Cardiac muscle cell (in vitro differentiated cells and primary cell): ENCODE results near the gene MCTP1. TPM values are rescaled to one million over a fixed set of nuclear protein-coding genes. Genes with fewer than 3 reads are reported as not detected.

Source experiments
- DNase-seq, 2 donors: peaks; one replicate each; pipeline versions ENCODE4 v3.0.0 to v3.0.0-alpha.2; 2010 to 2017; ENCODE audit warnings: low read depth in 1 of 2, low spot score in 1 of 2
- H3K27ac ChIP-seq: fragments of 200-600 bp; sonication (generic); 2 replicates; pipeline ENCODE4 v1.5.1; 2016
- H3K27me3 ChIP-seq: fragments of 200-600 bp; sonication (generic); 2 replicates; pipeline ENCODE4 v1.6.0; 2016; ENCODE audit warnings: control low read depth
- H3K36me3 ChIP-seq: fragments of 200-600 bp; sonication (generic); 2 replicates; pipeline ENCODE4 v1.5.1; 2016; ENCODE audit warnings: control low read depth
- H3K4me1 ChIP-seq: fragments of 200-600 bp; sonication (generic); 2 replicates; pipeline ENCODE4 v1.8.1; 2017; ENCODE audit warnings: low read depth, mild to moderate bottlenecking, mixed run types
- H3K4me3 ChIP-seq: fragments of 200-600 bp; sonication (generic); 2 replicates; pipeline ENCODE4 v1.5.1; 2016; ENCODE audit warnings: mild to moderate bottlenecking
- H3K9me3 ChIP-seq: fragments of 200-600 bp; sonication (generic); 2 replicates; pipeline ENCODE4 v1.5.1; 2017; ENCODE audit warnings: low read depth, mild to moderate bottlenecking, control low read depth
- polyA plus RNA-seq: library from polyadenylated mRNA; unstranded; fragments of >200 nt; fragmentation: Nextera tagmentation; extraction: Ambion mirVana; gene quantifications from 2 replicates; pipeline ENCODE4 v1.2.1, GENCODE V29; 2016
- total RNA-seq: library from RNA; depleted of rRNA; stranded (reverse); fragments of >200 nt; gene quantifications from 2 replicates; pipeline ENCODE4 v1.2.3, GENCODE V29; 2016
- TF ChIP-seq, protein P1 (sequence below): IDR thresholded peaks from 2 replicates; pipeline ENCODE4 v1.5.1; 2012; ENCODE audit warnings: low read depth, mild to moderate bottlenecking, low read length

MCTP1 gene
- total and polyA plus RNA-seq, 2 experiments from 2014 or later = 1.4 TPM; not detected in 1

DNA sequence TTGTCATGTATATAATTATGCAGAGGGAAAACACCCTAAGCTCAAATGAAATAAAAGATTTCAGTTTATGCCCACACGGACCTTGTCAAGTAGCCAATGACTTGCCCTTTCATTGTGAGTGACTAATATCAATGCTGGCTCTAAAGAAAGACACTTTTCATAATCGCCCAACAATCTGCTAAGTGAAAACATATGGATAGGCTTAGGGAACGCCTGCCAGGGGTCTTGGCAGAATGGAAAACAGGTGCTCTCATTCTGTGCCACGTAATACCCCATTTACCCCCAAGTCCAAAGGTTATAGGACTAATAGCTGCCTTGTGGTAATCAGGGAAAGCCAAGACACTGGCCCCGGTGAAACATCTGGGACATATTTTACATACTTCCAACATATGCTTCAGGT lies 508.7 kb downstream of the MCTP1 start:
- no peak overlapping the region for H3K4me3 ChIP-seq
- TF ChIP-seq, protein P1, sequence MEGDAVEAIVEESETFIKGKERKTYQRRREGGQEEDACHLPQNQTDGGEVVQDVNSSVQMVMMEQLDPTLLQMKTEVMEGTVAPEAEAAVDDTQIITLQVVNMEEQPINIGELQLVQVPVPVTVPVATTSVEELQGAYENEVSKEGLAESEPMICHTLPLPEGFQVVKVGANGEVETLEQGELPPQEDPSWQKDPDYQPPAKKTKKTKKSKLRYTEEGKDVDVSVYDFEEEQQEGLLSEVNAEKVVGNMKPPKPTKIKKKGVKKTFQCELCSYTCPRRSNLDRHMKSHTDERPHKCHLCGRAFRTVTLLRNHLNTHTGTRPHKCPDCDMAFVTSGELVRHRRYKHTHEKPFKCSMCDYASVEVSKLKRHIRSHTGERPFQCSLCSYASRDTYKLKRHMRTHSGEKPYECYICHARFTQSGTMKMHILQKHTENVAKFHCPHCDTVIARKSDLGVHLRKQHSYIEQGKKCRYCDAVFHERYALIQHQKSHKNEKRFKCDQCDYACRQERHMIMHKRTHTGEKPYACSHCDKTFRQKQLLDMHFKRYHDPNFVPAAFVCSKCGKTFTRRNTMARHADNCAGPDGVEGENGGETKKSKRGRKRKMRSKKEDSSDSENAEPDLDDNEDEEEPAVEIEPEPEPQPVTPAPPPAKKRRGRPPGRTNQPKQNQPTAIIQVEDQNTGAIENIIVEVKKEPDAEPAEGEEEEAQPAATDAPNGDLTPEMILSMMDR = no peak
- no peaks in the 10 kb centered on the region for H3K9me3 ChIP-seq
- no peak for DNase-seq
- no peaks in the 10 kb centered on the region for H3K36me3 ChIP-seq
- H3K27ac ChIP-seq = no peak overlapping the region
- H3K27me3 ChIP-seq = no peaks in the 10 kb centered on the region
- H3K4me1 ChIP-seq = no peaks in the 10 kb centered on the region

DNA sequence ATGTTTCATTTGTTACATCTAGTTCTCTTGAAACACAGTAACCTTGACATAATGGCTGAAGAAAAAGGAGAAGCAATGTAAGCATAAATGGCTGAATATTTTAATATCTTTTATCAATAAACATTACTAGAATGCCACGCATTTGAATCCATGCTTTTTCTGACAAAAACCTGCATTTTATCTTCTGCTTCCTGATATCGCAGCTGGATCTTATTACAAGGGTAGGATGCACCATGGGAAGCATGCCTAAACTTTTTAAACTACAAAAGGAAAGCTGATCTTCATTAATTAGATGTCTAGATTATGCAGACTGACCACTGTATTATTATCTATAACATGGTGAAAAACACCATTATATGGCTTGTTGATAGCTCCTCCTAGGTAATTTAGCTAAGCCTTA lies 509.8 kb downstream of the MCTP1 start:
- TF ChIP-seq, protein P1 = no peak
- no peaks in the 10 kb centered on the region for H3K4me1 ChIP-seq
- no peak overlapping the region for H3K4me3 ChIP-seq
- no peaks in the 10 kb centered on the region for H3K9me3 ChIP-seq
- H3K36me3 ChIP-seq = no peaks in the 10 kb centered on the region
- no peak for DNase-seq
- no peaks in the 10 kb centered on the region for H3K27me3 ChIP-seq
- H3K27ac ChIP-seq = no peak overlapping the region

DNA sequence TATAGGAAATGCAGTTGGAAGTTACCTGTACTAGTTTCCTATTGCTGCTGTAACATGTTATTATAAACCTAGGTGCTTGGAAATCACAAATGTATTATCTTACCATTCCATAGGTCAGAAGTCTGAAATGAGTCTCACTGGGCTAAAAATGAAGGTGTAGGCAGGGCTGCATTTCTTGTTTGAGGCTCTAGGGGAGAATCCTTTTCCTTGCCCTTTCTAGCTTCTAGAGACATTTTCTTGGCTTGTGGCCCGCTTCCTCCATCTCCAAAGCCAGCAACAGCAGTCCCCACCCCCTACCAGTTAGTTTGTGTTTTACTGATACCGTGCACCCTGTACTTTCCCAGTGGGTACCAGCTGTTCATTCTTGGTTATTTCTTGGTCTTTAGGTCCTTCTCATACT lies 513.2 kb downstream of the MCTP1 start:
- no peaks in the 10 kb centered on the region for H3K36me3 ChIP-seq
- H3K4me1 ChIP-seq = no peaks in the 10 kb centered on the region
- no peak overlapping the region for H3K27ac ChIP-seq
- no peaks in the 10 kb centered on the region for H3K9me3 ChIP-seq
- no peak overlapping the region for H3K4me3 ChIP-seq
- DNase-seq = no peak
- TF ChIP-seq, protein P1 = no peak
- no peaks in the 10 kb centered on the region for H3K27me3 ChIP-seq

DNA sequence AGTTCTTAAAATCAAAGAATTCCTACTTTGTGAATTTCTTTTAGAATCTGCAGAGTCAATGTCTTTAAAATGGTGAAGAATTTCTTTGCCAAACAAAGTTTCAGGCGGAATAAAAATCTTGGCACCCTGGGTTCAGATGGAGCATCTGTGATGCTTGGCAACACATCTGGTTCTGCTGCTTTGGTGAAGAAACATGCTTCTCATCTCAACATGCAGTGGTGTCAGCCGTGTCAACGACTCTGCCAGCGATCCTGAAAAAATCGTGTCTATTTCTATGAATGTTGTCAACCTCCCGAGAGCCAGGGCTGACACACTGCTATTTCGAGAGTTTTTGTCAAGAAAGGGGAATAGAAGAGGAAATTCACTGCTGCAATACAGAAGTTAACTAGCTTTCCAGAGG lies 514.9 kb downstream of the MCTP1 start:
- Histone ChIP-seq H3K9me3 (no peaks in the 10 kb centered on the region), H3K4me3 (no peak overlapping the region), H3K27me3 (no peaks in the 10 kb centered on the region), H3K27ac (no peak overlapping the region), H3K4me1 (no peaks in the 10 kb centered on the region), H3K36me3 (no peaks in the 10 kb centered on the region)
- no peak for DNase-seq
- TF ChIP-seq, protein P1 = no peak

DNA sequence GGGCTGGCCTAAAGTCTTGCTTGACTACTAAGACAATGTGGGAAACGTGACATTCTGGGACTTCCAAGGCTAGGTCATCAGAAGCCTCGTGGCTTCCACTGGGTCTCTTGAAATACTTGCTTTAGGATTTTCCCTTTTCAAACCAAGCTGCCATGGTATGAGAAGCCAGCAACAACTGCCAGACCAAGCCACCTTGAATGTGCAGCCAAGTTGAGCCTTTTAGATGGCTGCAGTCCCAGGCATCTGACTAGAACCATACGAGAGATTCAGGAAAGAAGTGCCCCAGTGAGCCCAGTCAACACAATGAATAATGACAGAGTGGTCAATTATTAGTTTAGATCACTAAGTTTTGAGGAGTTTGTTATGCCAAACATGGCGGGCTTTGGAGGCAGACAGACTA lies 523.1 kb downstream of the MCTP1 start:
- Histone ChIP-seq H3K27me3 (no peaks in the 10 kb centered on the region), H3K36me3 (no peaks in the 10 kb centered on the region), H3K4me3 (no peak overlapping the region), H3K4me1 (no peaks in the 10 kb centered on the region), H3K9me3 (no peaks in the 10 kb centered on the region), H3K27ac (no peak overlapping the region)
- TF ChIP-seq, protein P1 = no peak
- no peak for DNase-seq

DNA sequence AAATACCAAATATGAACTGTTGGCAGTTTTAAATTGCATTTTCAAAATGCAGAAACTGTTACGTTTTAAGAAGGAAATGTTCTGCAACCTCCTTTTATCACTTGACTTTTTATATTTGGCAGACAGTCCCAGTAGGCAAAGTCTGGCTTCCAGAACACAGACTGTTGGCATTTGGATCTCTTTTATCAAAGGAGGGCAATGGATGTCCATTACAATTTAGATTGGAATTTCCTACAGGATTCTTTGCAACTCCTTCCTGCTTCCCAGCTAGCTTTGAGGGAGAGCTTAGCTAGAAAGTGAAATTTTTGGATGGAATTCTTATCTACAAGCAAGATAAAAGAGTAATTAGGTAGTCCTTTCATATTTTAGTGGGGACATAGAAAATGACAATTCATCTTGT lies 523.8 kb downstream of the MCTP1 start:
- Histone ChIP-seq H3K4me1 (no peaks in the 10 kb centered on the region), H3K4me3 (no peak overlapping the region), H3K36me3 (no peaks in the 10 kb centered on the region), H3K9me3 (no peaks in the 10 kb centered on the region), H3K27ac (no peak overlapping the region), H3K27me3 (no peaks in the 10 kb centered on the region)
- TF ChIP-seq, protein P1 = no peak
- DNase-seq = no peak
